CD4-positive, alpha-beta memory T cell (primary cell): ENCODE results near the gene SLC39A13. TPM values are rescaled to one million over a fixed set of nuclear protein-coding genes. Genes with fewer than 3 reads are reported as not detected.

Source experiments
- CTCF ChIA-PET: fragments of 350-600 bp; sonication (Branson Sonifier 250); formaldehyde crosslinking; loops from one replicate; lab custom pipeline; 2021; ENCODE audit warnings: inconsistent platforms; ENCODE audit not compliant: partially characterized antibody; lab: Charles Lee
- POLR2A ChIA-PET: fragments of 350-600 bp; sonication (Branson Sonifier 250); formaldehyde crosslinking; loops from one replicate; lab custom pipeline; 2021; ENCODE audit not compliant: partially characterized antibody; lab: Charles Lee
- DNase-seq, 5 donors: peaks; one replicate each; pipeline versions ENCODE4 v3.0.0 to v3.0.0-alpha.2; 2020 to 2022; ENCODE audit warnings: mixed read lengths in 1 of 5
- H3K27ac ChIP-seq: one replicate; pipeline ENCODE4 v1.7.0; 2013; ENCODE audit warnings: low read depth, low read length
- H3K27me3 ChIP-seq: 2 replicates; pipeline ENCODE4 v1.7.0; 2013; ENCODE audit warnings: mild to moderate bottlenecking, low read length, moderate library complexity; ENCODE audit not compliant: insufficient read depth
- H3K36me3 ChIP-seq: 2 replicates; pipeline ENCODE4 v1.7.0; 2013; ENCODE audit warnings: mild to moderate bottlenecking, low read length, moderate library complexity; ENCODE audit not compliant: insufficient read depth
- H3K4me1 ChIP-seq: 2 replicates; pipeline ENCODE4 v1.7.0; 2013; ENCODE audit warnings: mild to moderate bottlenecking, low read length, moderate library complexity; ENCODE audit not compliant: insufficient read depth
- H3K4me3 ChIP-seq, 2 donors: one replicate each; pipeline ENCODE4 v1.7.0; 2013; ENCODE audit warnings: low read length in 2 of 2, mild to moderate bottlenecking in 1 of 2
- H3K9me3 ChIP-seq, 2 donors: one replicate each; pipeline ENCODE4 v1.7.0; 2013; ENCODE audit warnings: low read length in 2 of 2, control low read depth in 1 of 2; ENCODE audit not compliant: control insufficient read depth in 1 of 2
- H3K27ac Mint-ChIP-seq, 7 donors: one replicate each; pipeline ENCODE4 v1.8.0; 2020 to 2021; ENCODE audit warnings: mixed read lengths in 7 of 7, mild to moderate bottlenecking in 6 of 7, inconsistent platforms in 3 of 7, moderate library complexity in 3 of 7
- H3K27me3 Mint-ChIP-seq, 2 donors: one replicate each; pipeline ENCODE4 v1.8.0; 2020 to 2021; ENCODE audit warnings: mixed read lengths in 2 of 2
- H3K36me3 Mint-ChIP-seq, 2 donors: one replicate each; pipeline ENCODE4 v1.8.0; 2020 to 2021; ENCODE audit warnings: mixed read lengths in 2 of 2, inconsistent platforms in 1 of 2, mild to moderate bottlenecking in 1 of 2
- H3K4me1 Mint-ChIP-seq, 4 donors: one replicate each; pipeline ENCODE4 v1.8.0; 2020 to 2021; ENCODE audit warnings: mixed read lengths in 4 of 4, mild to moderate bottlenecking in 1 of 4
- H3K4me3 Mint-ChIP-seq, 8 donors: one replicate each; pipeline ENCODE4 v1.8.0; 2020 to 2021; ENCODE audit warnings: mixed read lengths in 8 of 8, mild to moderate bottlenecking in 7 of 8, moderate library complexity in 6 of 8, inconsistent platforms in 3 of 8
- H3K9me3 Mint-ChIP-seq, 8 donors: one replicate each; pipeline ENCODE4 v1.8.0; 2020 to 2021; ENCODE audit warnings: mixed read lengths in 8 of 8, mild to moderate bottlenecking in 5 of 8, inconsistent platforms in 3 of 8, moderate library complexity in 1 of 8
- intact Hi-C: fragments of 100-400 bp; cut with micrococcal nuclease; formaldehyde crosslinking; loops from one replicate; pipeline ENCODE4 v1.15.1; 2023
- polyA plus RNA-seq, 2 donors: library from polyadenylated mRNA; unstranded; fragments of 300-500 nt; fragmentation: Illumina TruSeq; gene quantifications; one replicate each; pipeline ENCODE4 v1.2.3, GENCODE V29; 2021
- total RNA-seq, 2 experiments: library from RNA; stranded (reverse); gene quantifications; one replicate each; pipeline ENCODE4 v1.2.3, GENCODE V29; 2021

SLC39A13 gene
- total and polyA plus RNA-seq, 4 experiments from 2014 or later = 22.3 to 68.3 (median 48.6) TPM

DNA sequence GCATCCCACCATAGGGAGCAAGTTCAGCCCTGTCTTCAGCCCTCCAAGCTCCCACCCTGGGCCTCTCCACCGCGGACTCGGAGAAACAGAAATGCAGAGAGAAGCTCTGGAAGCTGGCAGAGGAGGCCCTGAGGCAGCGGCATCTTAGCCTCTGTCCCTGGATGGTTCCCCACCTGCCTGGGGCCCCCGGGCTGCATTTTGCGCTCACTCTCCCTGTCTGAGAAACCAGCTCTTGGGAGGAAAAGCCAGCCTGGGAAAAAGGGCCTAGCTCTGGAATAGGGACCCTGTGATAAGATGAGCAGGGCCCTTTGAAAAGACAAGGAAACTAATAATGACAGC is 18.0 kb upstream of the SLC39A13 start:
- Mint-ChIP-seq H3K36me3 (no peaks in the 10 kb centered on the region), H3K9me3 (peaks cover 0 to 2% (median 0%) of the 10 kb centered on the region in 8 donors), H3K27ac (peak overlapping the region in 2 of 7 donors; percentile 52 to 56), H3K27me3 (no peaks in the 10 kb centered on the region), H3K4me1 (peaks cover 15 to 64% (median 33%) of the 10 kb centered on the region in 4 donors), H3K4me3 (peak overlapping the region in 1 of 8 donors; percentile 12)
- Histone ChIP-seq H3K27me3 (no peaks in the 10 kb centered on the region), H3K36me3 (no peaks in the 10 kb centered on the region), H3K4me1 (peaks cover 52% of the 10 kb centered on the region), H3K9me3 (no peaks in the 10 kb centered on the region), H3K4me3 (no peak overlapping the region), H3K27ac (no peak overlapping the region)
- intact Hi-C loops = no loop called here
- POLR2A ChIA-PET = interaction anchor here (1.3 to 6.8 kb wide), 3 partner anchors 9 to 18 kb away, joined by 7 to 86 read pairs (median 31); partner anchors contain the start of gene SLC39A13
- no peak for DNase-seq
- CTCF ChIA-PET = interaction anchor here (8.8 to 9.6 kb wide), 2 partner anchors 17 to 20 kb away, joined by 70 to 116 read pairs; partner anchors contain the start of gene SLC39A13

DNA sequence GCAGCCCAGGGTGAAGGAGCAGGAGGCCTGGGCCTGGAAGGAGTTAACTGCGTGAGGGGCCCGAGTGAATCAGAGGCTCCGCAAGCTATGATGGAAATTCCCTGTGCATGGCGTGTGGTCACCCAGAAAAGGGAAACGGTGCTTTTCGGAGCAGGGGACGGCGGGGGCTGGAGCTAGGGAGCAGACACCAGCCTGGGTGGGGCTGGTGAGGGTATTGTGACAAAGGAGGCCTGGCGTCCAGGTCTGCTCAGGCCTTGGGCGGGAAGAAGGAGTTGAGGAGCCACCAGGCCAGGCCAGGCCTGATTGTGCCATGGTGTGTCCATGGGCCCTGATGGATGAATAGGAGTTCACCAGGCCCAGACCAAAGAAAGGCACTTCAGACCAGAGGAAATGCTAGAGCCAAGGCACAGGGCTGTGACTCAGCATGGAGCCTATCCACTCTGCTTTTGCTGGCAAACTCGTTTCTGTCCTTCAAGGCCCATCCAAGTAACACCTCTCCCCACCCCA is 17.3 kb upstream of the SLC39A13 start:
- Histone ChIP-seq H3K36me3 (no peaks in the 10 kb centered on the region), H3K4me3 (no peak overlapping the region), H3K9me3 (no peaks in the 10 kb centered on the region), H3K27me3 (no peaks in the 10 kb centered on the region), H3K27ac (no peak overlapping the region), H3K4me1 (peaks cover 60% of the 10 kb centered on the region)
- CTCF ChIA-PET = interaction anchor here (1.5 to 9.6 kb wide), 3 partner anchors 8 to 20 kb away, joined by 3 to 116 read pairs (median 70); partner anchors contain the start of gene SLC39A13
- Mint-ChIP-seq H3K36me3 (no peaks in the 10 kb centered on the region), H3K27ac (peak overlapping the region in 4 of 7 donors; percentile 29 to 68 (median 54)), H3K9me3 (peaks cover 0 to 2% (median 0%) of the 10 kb centered on the region in 8 donors), H3K27me3 (no peaks in the 10 kb centered on the region), H3K4me1 (peaks cover 16 to 69% (median 39%) of the 10 kb centered on the region in 4 donors), H3K4me3 (peak overlapping the region in 1 of 8 donors; percentile 39)
- POLR2A ChIA-PET = interaction anchor here (3.6 to 6.8 kb wide), 2 partner anchors 9 to 18 kb away, joined by 31 to 86 read pairs; partner anchors contain the start of gene SLC39A13
- intact Hi-C loops = no loop called here
- DNase-seq = no peak

DNA sequence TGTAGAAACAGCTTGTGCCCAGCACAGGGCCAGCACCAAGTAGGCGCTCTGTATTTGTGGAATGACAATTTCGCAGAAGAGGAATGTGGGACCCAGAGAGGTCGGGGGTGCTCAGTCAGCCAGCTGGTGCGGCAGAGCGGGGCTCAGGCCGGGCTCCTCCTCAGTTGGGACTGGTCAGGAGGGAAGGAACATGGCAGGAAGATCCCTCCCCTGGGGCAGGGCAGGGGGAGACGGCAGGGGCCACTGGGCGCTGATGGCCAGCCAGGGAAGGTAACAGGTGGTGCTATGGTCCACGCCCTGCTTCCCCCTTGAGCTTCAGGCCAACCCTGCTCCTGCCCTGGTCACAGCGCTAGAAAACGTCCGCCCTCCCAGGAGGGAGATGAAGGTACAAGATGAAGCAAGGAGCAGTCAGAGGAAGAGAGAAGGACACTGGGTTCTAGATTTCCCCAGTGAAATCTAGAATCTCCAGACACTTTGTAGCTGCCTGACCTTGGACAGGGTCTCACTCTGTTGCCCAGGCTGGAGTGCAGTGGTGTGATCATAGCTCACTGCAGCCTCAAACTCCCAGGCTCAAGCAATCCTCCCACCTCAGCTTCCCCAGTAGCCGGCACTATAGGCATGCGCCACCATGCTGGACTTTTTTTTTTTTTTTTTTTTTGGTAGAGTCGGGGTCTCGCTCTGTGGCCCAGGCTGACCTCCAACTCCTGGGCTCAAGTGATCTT is 16.5 kb upstream of the SLC39A13 start:
- Histone ChIP-seq H3K4me3 (no peak overlapping the region), H3K9me3 (no peaks in the 10 kb centered on the region), H3K27ac (no peak overlapping the region), H3K4me1 (peaks cover 62% of the 10 kb centered on the region), H3K27me3 (no peaks in the 10 kb centered on the region), H3K36me3 (no peaks in the 10 kb centered on the region)
- intact Hi-C loops = no loop called here
- POLR2A ChIA-PET = interaction anchor here (0.6 to 6.8 kb wide), 5 partner anchors 17 to 245 kb away, joined by 3 to 86 read pairs (median 3); partner anchors contain the start of genes DDB2 and SLC39A13
- no peaks in the 10 kb centered on the region for H3K36me3 Mint-ChIP-seq
- H3K4me1 Mint-ChIP-seq = peaks cover 16 to 69% (median 39%) of the 10 kb centered on the region in 4 donors
- DNase-seq = no peak
- CTCF ChIA-PET = interaction anchor here (0.7 to 9.6 kb wide), 6 partner anchors 9 to 251 kb away, joined by 3 to 116 read pairs (median 4); partner anchors contain the start of gene SLC39A13
- peak overlapping the region in 2 of 7 donors; percentile 68 for H3K27ac Mint-ChIP-seq
- H3K27me3 Mint-ChIP-seq = no peaks in the 10 kb centered on the region
- H3K9me3 Mint-ChIP-seq = peaks cover 0 to 2% (median 0%) of the 10 kb centered on the region in 8 donors
- H3K4me3 Mint-ChIP-seq = peak overlapping the region in 1 of 8 donors; percentile 30

GRCh38 chr11:47392546-47393162 is 15.7 kb upstream of the SLC39A13 start:
- no peak overlapping the region for H3K4me3 ChIP-seq
- intact Hi-C loops = no loop called here
- peaks cover 18 to 73% (median 43%) of the 10 kb centered on the region in 4 donors for H3K4me1 Mint-ChIP-seq
- ChIA-PET POLR2A (interaction anchor here (0.6 to 6.8 kb wide), 4 partner anchors 16 to 193 kb away, joined by 3 to 86 read pairs (median 5); partner anchors contain the start of genes DDB2 and SLC39A13), CTCF (interaction anchor here (1.0 to 9.6 kb wide), 7 partner anchors 9 to 62 kb away, joined by 3 to 116 read pairs (median 4); partner anchors contain the start of gene SLC39A13)
- H3K27me3 Mint-ChIP-seq = no peaks in the 10 kb centered on the region
- no peak overlapping the region for H3K27ac ChIP-seq
- peaks cover 0 to 2% (median 0%) of the 10 kb centered on the region in 8 donors for H3K9me3 Mint-ChIP-seq
- no peaks in the 10 kb centered on the region for H3K27me3 ChIP-seq
- no peaks in the 10 kb centered on the region for H3K36me3 Mint-ChIP-seq
- no peak for DNase-seq
- no peaks in the 10 kb centered on the region for H3K36me3 ChIP-seq
- peaks cover 62% of the 10 kb centered on the region for H3K4me1 ChIP-seq
- no peaks in the 10 kb centered on the region for H3K9me3 ChIP-seq
- H3K27ac Mint-ChIP-seq = peak overlapping the region in 1 of 7 donors; percentile 47
- H3K4me3 Mint-ChIP-seq = no peak overlapping the region

GRCh38 chr11:47393163-47394049 is 15.0 kb upstream of the SLC39A13 start:
- POLR2A ChIA-PET = interaction anchor here (0.6 to 6.8 kb wide), 7 partner anchors 15 to 216 kb away, joined by 3 to 86 read pairs (median 7); partner anchors contain the start of genes ACP2, ARFGAP2, DDB2 and PSMC3
- Mint-ChIP-seq H3K27me3 (no peaks in the 10 kb centered on the region), H3K4me3 (peak overlapping the region in 7 of 8 donors; percentile 17 to 75 (median 40)), H3K4me1 (peaks cover 19 to 70% (median 45%) of the 10 kb centered on the region in 4 donors), H3K27ac (peak overlapping the region in 6 of 7 donors; percentile 65 to 91 (median 82)), H3K9me3 (peaks cover 0 to 3% (median 0%) of the 10 kb centered on the region in 8 donors), H3K36me3 (no peaks in the 10 kb centered on the region)
- Histone ChIP-seq H3K36me3 (no peaks in the 10 kb centered on the region), H3K27ac (peak overlapping the region; percentile 77), H3K9me3 (no peaks in the 10 kb centered on the region), H3K27me3 (no peaks in the 10 kb centered on the region), H3K4me1 (peaks cover 62% of the 10 kb centered on the region), H3K4me3 (peak overlapping the region in 1 of 2 donors; percentile 69)
- no peak for DNase-seq
- CTCF ChIA-PET = interaction anchor here (1.3 to 9.6 kb wide), 5 partner anchors 10 to 20 kb away, joined by 4 to 116 read pairs (median 4); partner anchors contain the start of gene SLC39A13
- intact Hi-C loops = loop anchor here (1.0 kb wide), 1 partner anchor 15 kb away; the partner anchor contains the start of gene SLC39A13

DNA sequence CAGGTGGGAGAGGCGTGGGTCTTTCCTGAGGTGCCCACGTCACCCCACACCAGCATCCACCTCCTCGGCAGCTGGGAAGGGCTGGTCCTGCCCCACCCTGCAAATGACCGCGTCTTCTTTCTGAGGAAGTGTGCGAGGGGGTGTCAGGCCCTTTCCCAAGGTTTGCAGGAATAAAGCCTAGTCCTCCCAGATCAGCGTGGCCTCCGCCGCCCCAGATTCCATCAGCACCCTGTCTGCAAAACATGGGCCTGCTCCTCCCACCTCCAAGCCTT is 14.4 kb upstream of the SLC39A13 start:
- DNase-seq = no peak
- H3K9me3 ChIP-seq = no peaks in the 10 kb centered on the region
- peak overlapping the region; percentile 77 for H3K27ac ChIP-seq
- H3K27me3 ChIP-seq = no peaks in the 10 kb centered on the region
- ChIA-PET POLR2A (interaction anchor here (1.2 to 6.8 kb wide), 7 partner anchors 15 to 217 kb away, joined by 4 to 86 read pairs (median 7); partner anchors contain the start of genes ACP2, ARFGAP2, DDB2 and PSMC3), CTCF (interaction anchor here (1.3 to 9.6 kb wide), 5 partner anchors 9 to 21 kb away, joined by 4 to 116 read pairs (median 4); partner anchors contain the start of gene SLC39A13)
- Mint-ChIP-seq H3K4me3 (peak overlapping the region in 6 of 8 donors; percentile 12 to 75 (median 19)), H3K4me1 (peaks cover 19 to 72% (median 45%) of the 10 kb centered on the region in 4 donors), H3K36me3 (no peaks in the 10 kb centered on the region), H3K27ac (peak overlapping the region; percentile 41 to 91 (median 86)), H3K27me3 (no peaks in the 10 kb centered on the region), H3K9me3 (peaks cover 0 to 3% (median 0%) of the 10 kb centered on the region in 8 donors)
- peak overlapping the region in 1 of 2 donors; percentile 69 for H3K4me3 ChIP-seq
- intact Hi-C loops = loop anchor here (1.0 kb wide), 1 partner anchor 14 kb away; the partner anchor contains the start of gene SLC39A13
- peaks cover 61% of the 10 kb centered on the region for H3K4me1 ChIP-seq
- H3K36me3 ChIP-seq = no peaks in the 10 kb centered on the region
